Measurements from ENCODE around the gene NOD2.

DNA sequence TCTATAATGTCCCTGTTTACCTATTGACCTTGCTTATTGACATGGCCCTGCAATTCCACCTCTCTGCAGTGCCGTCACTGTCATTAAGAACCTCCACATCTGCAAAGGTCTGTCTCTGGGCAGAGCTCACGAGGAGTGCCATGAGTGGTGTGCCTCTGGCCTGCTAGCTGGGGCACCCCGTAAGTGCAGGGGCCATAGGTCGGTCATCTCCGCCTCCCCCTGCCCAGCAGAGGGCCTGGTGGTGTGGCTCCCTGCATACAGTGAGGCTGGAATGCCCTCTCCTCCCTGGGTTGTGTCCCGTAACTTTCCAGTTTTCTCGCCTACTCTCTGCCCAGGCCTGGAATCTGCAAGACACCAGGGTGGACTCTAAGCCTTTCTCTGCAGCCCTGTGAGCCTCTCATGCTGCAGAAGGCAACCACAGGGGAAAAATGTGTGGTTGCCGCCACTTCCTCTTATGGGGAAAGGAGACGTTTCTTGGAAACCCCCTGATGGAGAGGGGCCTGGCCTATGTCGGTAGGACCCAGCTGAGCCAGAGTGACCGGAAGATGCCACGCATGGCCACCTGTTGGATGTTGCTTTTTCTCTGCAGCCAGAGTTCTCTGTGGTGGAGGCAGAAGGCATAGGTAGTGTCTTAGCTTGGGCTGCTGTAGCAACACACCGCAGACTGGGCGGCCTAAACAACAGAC, 9.6 kb upstream of the NOD2 start:
- no peak for TF ChIP-seq POLR2AphosphoS5 (IDR thresholded peaks at IDR 0.05; ENCODE audit: insufficient read depth in 1 of 2, low read depth in 1 of 2)
- TF ChIP-seq, protein P1, sequence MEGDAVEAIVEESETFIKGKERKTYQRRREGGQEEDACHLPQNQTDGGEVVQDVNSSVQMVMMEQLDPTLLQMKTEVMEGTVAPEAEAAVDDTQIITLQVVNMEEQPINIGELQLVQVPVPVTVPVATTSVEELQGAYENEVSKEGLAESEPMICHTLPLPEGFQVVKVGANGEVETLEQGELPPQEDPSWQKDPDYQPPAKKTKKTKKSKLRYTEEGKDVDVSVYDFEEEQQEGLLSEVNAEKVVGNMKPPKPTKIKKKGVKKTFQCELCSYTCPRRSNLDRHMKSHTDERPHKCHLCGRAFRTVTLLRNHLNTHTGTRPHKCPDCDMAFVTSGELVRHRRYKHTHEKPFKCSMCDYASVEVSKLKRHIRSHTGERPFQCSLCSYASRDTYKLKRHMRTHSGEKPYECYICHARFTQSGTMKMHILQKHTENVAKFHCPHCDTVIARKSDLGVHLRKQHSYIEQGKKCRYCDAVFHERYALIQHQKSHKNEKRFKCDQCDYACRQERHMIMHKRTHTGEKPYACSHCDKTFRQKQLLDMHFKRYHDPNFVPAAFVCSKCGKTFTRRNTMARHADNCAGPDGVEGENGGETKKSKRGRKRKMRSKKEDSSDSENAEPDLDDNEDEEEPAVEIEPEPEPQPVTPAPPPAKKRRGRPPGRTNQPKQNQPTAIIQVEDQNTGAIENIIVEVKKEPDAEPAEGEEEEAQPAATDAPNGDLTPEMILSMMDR (IDR thresholded peaks at IDR 0.05) = no peak
